A549 (cell line): ENCODE measurements around the gene SLC36A2. TPM values are rescaled to one million over a fixed set of nuclear protein-coding genes. Genes with fewer than 3 reads are reported as not detected.

ENCODE experiments used
- ATAC-seq, 2 experiments: fragments of 200-7000 bp in 1 of 2; fragments of >200 bp in 1 of 2; cut with Nextera tagmentation in 1 of 2; cut with Tn5 transposase in 1 of 2; 3 replicates each; pipeline versions ENCODE4 v1.8.0 to v1.9.1; 2018 to 2020; ENCODE audit warnings: mild to moderate bottlenecking in 1 of 2, moderate library complexity in 1 of 2
- CTCF ChIA-PET: fragments of 300-600 bp; sonication (Branson Sonifier 250); formaldehyde crosslinking; extraction: SDS; loops from one replicate; lab custom pipeline; 2021; ENCODE audit warnings: antibody characterized with exemption, inconsistent platforms; lab: Yijun Ruan, JAX
- POLR2A ChIA-PET: fragments of 350-600 bp; formaldehyde crosslinking; extraction: SDS; loops from one replicate; lab custom pipeline; 2021; ENCODE audit warnings: antibody characterized with exemption, inconsistent platforms; lab: Yijun Ruan, JAX
- DNase-seq, 2 experiments: peaks; one replicate each; pipeline versions ENCODE4 v3.0.0 to v3.0.0-alpha.2; 2011 to 2016; ENCODE audit warnings: low read depth in 1 of 2, low spot score in 1 of 2
- FAIRE-seq: peaks from 2 replicates; lab custom pipeline; 2011; peaks lifted over from hg19 to GRCh38; lab: Jason Lieb, UNC
- H3K27ac ChIP-seq, 2 experiments: fragments of >200 bp; sonication (Bioruptor Twin); formaldehyde crosslinking; 3 replicates each; pipeline ENCODE4 v1.5.1; 2016 to 2017
- H3K4me1 ChIP-seq: fragments of >200 bp; sonication (Bioruptor Twin); formaldehyde crosslinking; 3 replicates; pipeline ENCODE4 v1.6.1; 2016
- H3K4me2 ChIP-seq: fragments of >200 bp; sonication (Bioruptor Twin); formaldehyde crosslinking; 3 replicates; pipeline ENCODE4 v1.6.1; 2016
- H3K4me3 ChIP-seq: fragments of >200 bp; sonication (Bioruptor Twin); formaldehyde crosslinking; 3 replicates; pipeline ENCODE4 v1.5.1; 2016
- H3K9me3 ChIP-seq: fragments of >200 bp; sonication (Bioruptor Twin); formaldehyde crosslinking; 3 replicates; pipeline ENCODE4 v1.6.1; 2016
- ATOH8 ChIP-seq: fragments of 250-450 bp; sonication (Bioruptor Pico); IDR thresholded peaks from 2 replicates; pipeline ENCODE4 v1.5.0; 2020; ENCODE audit warnings: low read depth, mild to moderate bottlenecking, moderate library complexity
- BCL3 ChIP-seq: fragments of >200 bp; sonication (Bioruptor Twin); formaldehyde crosslinking; IDR thresholded peaks from 3 replicates; pipeline ENCODE4 v1.6.1; 2016
- CBX2 ChIP-seq: fragments of 200-600 bp; sonication (generic); IDR thresholded peaks from 2 replicates; pipeline ENCODE4 v1.6.1; 2016; ENCODE audit warnings: low read depth, mild to moderate bottlenecking, borderline replicate concordance
- CBX8 ChIP-seq: fragments of 200-600 bp; sonication (generic); IDR thresholded peaks from 2 replicates; pipeline ENCODE4 v1.6.1; 2016
- CEBPB ChIP-seq, 2 experiments: fragments of >200 bp in 1 of 2; sonication (Bioruptor Twin) in 1 of 2; formaldehyde crosslinking in 1 of 2; IDR thresholded peaks; 2 replicates each; pipeline ENCODE4 v1.6.1; 2012 to 2016
- CHD2 ChIP-seq: fragments of 150-350 bp; IDR thresholded peaks from 2 replicates; pipeline ENCODE4 v1.6.1; 2014; ENCODE audit warnings: low read length; ENCODE audit not compliant: partially characterized antibody
- CHD4 ChIP-seq: fragments of 200-600 bp; sonication (generic); IDR thresholded peaks from 2 replicates; pipeline ENCODE4 v1.6.1; 2016; ENCODE audit warnings: antibody characterized with exemption, mild to moderate bottlenecking, borderline replicate concordance
- CTCF ChIP-seq: fragments of >200 bp; sonication (Bioruptor Twin); formaldehyde crosslinking; IDR thresholded peaks from 3 replicates; pipeline ENCODE4 v1.5.1; 2016
- E2F6 ChIP-seq: IDR thresholded peaks from 2 replicates; pipeline ENCODE4 v1.6.1; 2012; ENCODE audit warnings: low read depth, borderline replicate concordance
- FOSB ChIP-seq: fragments of 250-450 bp; sonication (Bioruptor Pico); IDR thresholded peaks from 2 replicates; pipeline ENCODE4 v1.5.0; 2020; ENCODE audit warnings: mild to moderate bottlenecking, moderate library complexity
- FOXS1 ChIP-seq: fragments of 250-450 bp; sonication (Bioruptor Pico); IDR thresholded peaks from 2 replicates; pipeline ENCODE4 v1.5.0; 2020; ENCODE audit warnings: mild to moderate bottlenecking, moderate library complexity
- HDAC2 ChIP-seq: fragments of 200-600 bp; sonication (generic); IDR thresholded peaks from 2 replicates; pipeline ENCODE4 v1.6.1; 2016
- HES2 ChIP-seq: fragments of >200 bp; sonication (Bioruptor Twin); formaldehyde crosslinking; IDR thresholded peaks from 2 replicates; pipeline ENCODE4 v1.6.1; 2016
- HMGXB4 ChIP-seq: fragments of 250-450 bp; sonication (Bioruptor Pico); IDR thresholded peaks from 2 replicates; pipeline ENCODE4 v1.5.0; 2021; ENCODE audit warnings: mild to moderate bottlenecking, moderate library complexity, borderline replicate concordance
- JUN ChIP-seq, 2 experiments: fragments of >200 bp; sonication (Bioruptor Twin); formaldehyde crosslinking; IDR thresholded peaks; 2 replicates in 1 of 2; 3 replicates in 1 of 2; pipeline ENCODE4 v1.6.1; 2016 to 2017
- KDM5A ChIP-seq: fragments of 200-600 bp; sonication (generic); IDR thresholded peaks from 2 replicates; pipeline ENCODE4 v1.6.1; 2016; ENCODE audit warnings: antibody characterized with exemption, mild to moderate bottlenecking
- REST ChIP-seq: fragments of 200-600 bp; sonication (generic); IDR thresholded peaks from 2 replicates; pipeline ENCODE4 v1.6.1; 2016; ENCODE audit warnings: antibody characterized with exemption, mild to moderate bottlenecking, moderate library complexity
- RFX5 ChIP-seq: fragments of 450-650 bp; IDR thresholded peaks from 2 replicates; pipeline ENCODE4 v1.7.1; 2014; ENCODE audit warnings: antibody characterized with exemption, mild to moderate bottlenecking, moderate library complexity
- TFCP2L1 ChIP-seq: fragments of 250-450 bp; sonication (Bioruptor Pico); IDR thresholded peaks from 2 replicates; pipeline ENCODE4 v1.5.0; 2021; ENCODE audit warnings: mild to moderate bottlenecking
- ZSCAN20 ChIP-seq: fragments of 250-450 bp; sonication (Bioruptor Pico); IDR thresholded peaks from 2 replicates; pipeline ENCODE4 v1.8.0; 2022; ENCODE audit warnings: mild to moderate bottlenecking, moderate library complexity
- WGBS: methylation state at CpG from one replicate; pipeline ENCODE4 v1.1.6; 2017; ENCODE audit errors: missing lambda C conversion rate; 5-methylcytosine and 5-hydroxymethylcytosine counted together
- polyA plus RNA-seq, 4 experiments: library from polyadenylated mRNA; depleted of rRNA in 3 of 4; stranded (reverse); fragments of >200 nt; fragmentation: RNase III in 1 of 4; extraction: RNeasy Plus Mini Kit Qiagen cat#74134 plus additional on column Dnase treatment in 1 of 4; gene quantifications; 2 replicates in 3 of 4; 3 replicates in 1 of 4; pipeline ENCODE4 v1.2.3, GENCODE V29; 2011 to 2017

Gene SLC36A2
- polyA plus RNA-seq, 2 of the 4 experiments (the other 2 are of a cell fraction): not detected

GRCh38 chr5:151363673-151364072 is 16.3 kb upstream of the SLC36A2 start:
- no peaks in the 10 kb centered on the region for H3K9me3 ChIP-seq
- H3K27ac ChIP-seq: no peak overlapping the region
- H3K4me2 ChIP-seq: no peak overlapping the region
- no peak overlapping the region for H3K4me3 ChIP-seq
- H3K4me1 ChIP-seq: no peaks in the 10 kb centered on the region
- TF ChIP-seq FOSB (CRISPR knock-in tag): no peak
- no peak for TF ChIP-seq TFCP2L1
- no peak for TF ChIP-seq ATOH8 (CRISPR knock-in tag)
- no peak for TF ChIP-seq CHD4
- no peak for TF ChIP-seq RFX5
- TF ChIP-seq CHD2: no peak
- no peak for TF ChIP-seq CBX8
- no peak for TF ChIP-seq CBX2
- no peak for TF ChIP-seq HDAC2
- TF ChIP-seq REST: no peak
- no peak for TF ChIP-seq JUN (IDR thresholded peaks at IDR 0.05)
- TF ChIP-seq, all 56 proteins: peak for 0
- ATAC-seq (no peak), DNase-seq (no peak), FAIRE-seq (no peak)
- POLR2A ChIA-PET: no interaction called here
- CTCF ChIA-PET: no interaction called here

- ChIA-PET CTCF (no interaction called here), POLR2A (no interaction called here)
- H3K4me1 ChIP-seq: no peaks in the 10 kb centered on the region
- no peak for FAIRE-seq
- no peaks in the 10 kb centered on the region for H3K9me3 ChIP-seq
- H3K4me3 ChIP-seq: no peak overlapping the region
- ATAC-seq: no peak
- H3K4me2 ChIP-seq: no peak overlapping the region
- H3K27ac ChIP-seq: no peak overlapping the region
- TF ChIP-seq KDM5A: no peak
- no peak for TF ChIP-seq HES2
- TF ChIP-seq CEBPB (IDR thresholded peaks at IDR 0.05): no peak
- TF ChIP-seq BCL3: no peak
- TF ChIP-seq E2F6: no peak
- TF ChIP-seq FOXS1 (CRISPR knock-in tag): no peak
- no peak for TF ChIP-seq TFCP2L1
- no peak for TF ChIP-seq HMGXB4 (CRISPR knock-in tag)
- no peak for TF ChIP-seq ZSCAN20 (CRISPR knock-in tag)
- TF ChIP-seq CTCF: no peak
- DNase-seq: no peak
- 0% methylated on average over 3 of the region's 3 CpGs for WGBS
These were observed 15.6 kb upstream of the SLC36A2 start for GRCh38 chr5:151362970-151363369.
